ENCODE data around the gene KLF3. TPM values are rescaled to one million over a fixed set of nuclear protein-coding genes. Genes with fewer than 3 reads are reported as not detected.

The KLF3 gene
- total RNA-seq, 1 experiment from 2014 or later, result 49.9 TPM

GRCh38 chr4:38669208-38669607 lies 5.2 kb downstream of the KLF3 start:
- H3K9me3 Mint-ChIP-seq (ENCODE audit: low read depth, unreplicated experiment), result no peaks in the 10 kb centered on the region
- no peak for DNase-seq
- H3K27me3 Mint-ChIP-seq (ENCODE audit: unreplicated experiment), result no peaks in the 10 kb centered on the region
- CTCF ChIA-PET, result interaction anchor here (0.8 to 1.2 kb wide), 2 partner anchors 490 to 509 kb away, joined by 3 to 4 read pairs; no protein-coding TSS in a partner anchor
- no peak overlapping the region for H3K27ac Mint-ChIP-seq (ENCODE audit: unreplicated experiment)
- peak overlapping the region; percentile 55 for H3K4me3 Mint-ChIP-seq (ENCODE audit: low read depth, unreplicated experiment)
- intact Hi-C loops (cut with micrococcal nuclease; ENCODE audit: unreplicated experiment), result no loop called here
- BruUV-seq (replicated peaks), result no TSS peak
- peaks cover 85% of the 10 kb centered on the region for H3K36me3 Mint-ChIP-seq (ENCODE audit: insufficient read depth, unreplicated experiment)
- TF ChIP-seq CTCF (IDR thresholded peaks at IDR 0.05; ENCODE audit: unreplicated experiment), result no peak
- peaks cover 42% of the 10 kb centered on the region for H3K4me1 Mint-ChIP-seq (ENCODE audit: low read depth, unreplicated experiment)

DNA sequence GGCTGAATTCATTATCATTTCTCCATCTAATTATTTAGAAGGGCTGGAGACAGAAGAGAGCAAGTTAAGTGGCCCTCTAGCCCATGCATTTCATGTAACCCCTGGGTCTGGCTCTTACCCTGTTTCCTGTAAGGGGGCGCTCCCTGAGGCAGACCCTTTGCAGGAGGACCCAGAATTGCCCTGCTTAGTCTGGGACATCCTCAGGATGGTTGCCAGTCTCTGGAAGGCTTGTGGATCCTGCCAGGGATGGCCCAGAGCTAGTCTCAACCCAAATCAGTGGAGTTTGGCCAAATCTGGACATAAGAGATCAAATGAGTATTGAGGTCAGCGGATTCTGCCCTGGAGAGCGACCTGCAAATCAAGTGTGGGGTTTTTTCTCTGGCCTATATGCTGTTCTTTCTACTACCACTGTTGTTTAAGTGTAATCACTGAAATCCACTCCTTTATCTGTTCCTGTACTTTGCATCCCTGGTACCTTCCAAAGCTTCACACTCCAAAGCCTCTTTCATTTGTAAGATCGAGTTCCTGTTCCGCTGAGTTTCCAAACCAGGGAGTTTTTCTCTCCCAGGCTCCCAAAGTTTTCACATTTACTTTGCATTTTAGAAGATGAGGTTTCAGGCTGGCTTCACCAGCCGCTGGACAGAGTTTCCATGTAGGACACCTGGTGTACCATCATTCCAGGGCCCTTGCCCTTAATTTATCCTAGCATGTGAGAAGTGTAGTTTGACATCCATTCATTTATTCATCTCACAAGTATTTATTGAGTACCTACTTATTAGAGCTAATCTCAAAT lies 6.3 kb downstream of the KLF3 start:
- intact Hi-C loops (cut with micrococcal nuclease; ENCODE audit: unreplicated experiment), result loop anchor here (5.0 kb wide), 1 partner anchor 608 kb away; no protein-coding TSS in a partner anchor
- TSS peak; percentile 3 for BruUV-seq (replicated peaks)
- no peak for TF ChIP-seq CTCF (IDR thresholded peaks at IDR 0.05; ENCODE audit: unreplicated experiment)

DNA sequence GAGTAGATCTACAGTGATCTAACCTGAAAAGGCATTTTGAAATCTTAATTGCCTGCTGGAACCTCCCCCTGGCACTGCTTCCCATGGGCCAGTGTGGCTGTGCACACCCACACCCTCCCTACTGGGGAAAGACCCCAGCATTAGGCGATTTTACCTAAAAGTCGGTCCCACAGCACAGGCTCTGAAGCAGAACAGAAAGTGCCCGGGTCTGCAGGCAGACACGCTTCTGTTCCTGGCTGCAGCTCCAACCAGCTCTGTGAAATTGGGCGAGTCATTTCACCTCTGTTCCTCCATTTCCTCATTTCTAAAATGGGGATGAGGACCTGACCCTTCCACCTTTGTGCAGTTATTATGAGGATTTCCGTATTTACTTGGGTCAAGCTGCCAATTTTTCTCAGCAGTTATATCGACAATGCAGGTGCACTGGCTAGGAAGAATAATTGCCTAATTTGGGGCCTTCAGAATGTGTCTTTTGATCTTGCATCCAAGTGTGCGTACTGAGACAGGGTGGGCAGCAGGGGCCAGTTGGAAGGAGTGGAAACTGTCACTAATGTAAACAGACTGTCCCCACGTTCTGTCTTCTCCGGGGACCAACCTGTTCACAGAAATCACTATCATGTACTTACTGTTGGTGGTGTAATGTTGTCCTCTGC lies 7.1 kb downstream of the KLF3 start:
- no peaks in the 10 kb centered on the region for H3K9me3 Mint-ChIP-seq (ENCODE audit: low read depth, unreplicated experiment)
- no peak for DNase-seq
- intact Hi-C loops (cut with micrococcal nuclease; ENCODE audit: unreplicated experiment), result loop anchor here (5.0 kb wide), 1 partner anchor 609 kb away; no protein-coding TSS in a partner anchor

More for the DNA sequence above, 6.3 kb downstream of the KLF3 start:
- H3K36me3 Mint-ChIP-seq (ENCODE audit: insufficient read depth, unreplicated experiment), result peaks cover 82% of the 10 kb centered on the region
- DNase-seq, result no peak
- H3K9me3 Mint-ChIP-seq (ENCODE audit: low read depth, unreplicated experiment), result no peaks in the 10 kb centered on the region
- H3K4me1 Mint-ChIP-seq (ENCODE audit: low read depth, unreplicated experiment), result peaks cover 52% of the 10 kb centered on the region
- H3K4me3 Mint-ChIP-seq (ENCODE audit: low read depth, unreplicated experiment), result peak overlapping the region; percentile 55
- CTCF ChIA-PET, result interaction anchor here (1.3 kb wide), 1 partner anchor 60 kb away, joined by 3 read pairs; no protein-coding TSS in a partner anchor
- peak overlapping the region; percentile 55 for H3K27ac Mint-ChIP-seq (ENCODE audit: unreplicated experiment)
- no peaks in the 10 kb centered on the region for H3K27me3 Mint-ChIP-seq (ENCODE audit: unreplicated experiment)

More for the DNA sequence above, 7.1 kb downstream of the KLF3 start:
- H3K4me3 Mint-ChIP-seq (ENCODE audit: low read depth, unreplicated experiment), result peak overlapping the region; percentile 55
- no TSS peak for BruUV-seq (replicated peaks)
- H3K4me1 Mint-ChIP-seq (ENCODE audit: low read depth, unreplicated experiment), result peaks cover 56% of the 10 kb centered on the region
- no peaks in the 10 kb centered on the region for H3K27me3 Mint-ChIP-seq (ENCODE audit: unreplicated experiment)
- peaks cover 82% of the 10 kb centered on the region for H3K36me3 Mint-ChIP-seq (ENCODE audit: insufficient read depth, unreplicated experiment)
- CTCF ChIA-PET, result interaction anchor here (1.3 kb wide), 1 partner anchor 59 kb away, joined by 3 read pairs; no protein-coding TSS in a partner anchor
- TF ChIP-seq CTCF (IDR thresholded peaks at IDR 0.05; ENCODE audit: unreplicated experiment), result no peak
- peak overlapping the region; percentile 55 for H3K27ac Mint-ChIP-seq (ENCODE audit: unreplicated experiment)
